Measurements from ENCODE around the gene DSE.

The DSE gene

DNA sequence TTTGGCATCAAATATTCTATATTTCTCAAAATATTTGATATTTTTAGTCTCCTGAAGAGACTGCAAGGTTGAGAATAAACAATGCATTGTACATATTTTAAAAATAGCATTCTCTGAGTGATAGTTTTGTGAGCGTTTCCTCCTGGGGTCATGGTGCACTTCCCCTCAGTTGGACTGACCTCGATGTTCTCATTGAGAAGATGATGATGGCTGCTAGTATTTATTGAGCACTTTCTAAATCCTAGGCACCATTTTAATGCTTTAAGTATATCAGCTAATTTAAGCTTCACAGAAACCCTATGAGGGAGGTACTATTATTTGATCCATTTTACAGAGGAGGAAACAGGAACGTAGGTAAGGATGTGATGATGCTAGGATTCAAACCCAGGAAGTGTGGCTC is 18.2 kb downstream of the DSE start:
- Histone ChIP-seq H3K4me3 (ENCODE audit: insufficient read depth, low read length, poor library complexity, severe bottlenecking) (no peak overlapping the region), H3K79me2 (ENCODE audit: insufficient read depth, low read length) (no peaks in the 10 kb centered on the region), H3F3A (ENCODE audit: insufficient read depth) (no peaks in the 10 kb centered on the region), H2AFZ (ENCODE audit: low read depth, low read length, severe bottlenecking) (no peak overlapping the region), H3K4me2 (ENCODE audit: low read depth, low read length, poor library complexity, severe bottlenecking) (no peak overlapping the region), H3K9ac (ENCODE audit: low read length) (no peak overlapping the region), H3K27me3 (ENCODE audit: low read length) (no peaks in the 10 kb centered on the region), H3K27ac (ENCODE audit: low read depth, low read length) (no peak overlapping the region), H3K9me2 (replicated peaks; ENCODE audit: insufficient read depth, low read length) (no peaks in the 10 kb centered on the region), H3K9me3 (ENCODE audit: insufficient read depth, low read length) (no peaks in the 10 kb centered on the region), H3K36me3 (ENCODE audit: low read length) (no peaks in the 10 kb centered on the region), H4K20me1 (ENCODE audit: low read depth, low read length) (no peaks in the 10 kb centered on the region)
- TF ChIP-seq, protein P1, sequence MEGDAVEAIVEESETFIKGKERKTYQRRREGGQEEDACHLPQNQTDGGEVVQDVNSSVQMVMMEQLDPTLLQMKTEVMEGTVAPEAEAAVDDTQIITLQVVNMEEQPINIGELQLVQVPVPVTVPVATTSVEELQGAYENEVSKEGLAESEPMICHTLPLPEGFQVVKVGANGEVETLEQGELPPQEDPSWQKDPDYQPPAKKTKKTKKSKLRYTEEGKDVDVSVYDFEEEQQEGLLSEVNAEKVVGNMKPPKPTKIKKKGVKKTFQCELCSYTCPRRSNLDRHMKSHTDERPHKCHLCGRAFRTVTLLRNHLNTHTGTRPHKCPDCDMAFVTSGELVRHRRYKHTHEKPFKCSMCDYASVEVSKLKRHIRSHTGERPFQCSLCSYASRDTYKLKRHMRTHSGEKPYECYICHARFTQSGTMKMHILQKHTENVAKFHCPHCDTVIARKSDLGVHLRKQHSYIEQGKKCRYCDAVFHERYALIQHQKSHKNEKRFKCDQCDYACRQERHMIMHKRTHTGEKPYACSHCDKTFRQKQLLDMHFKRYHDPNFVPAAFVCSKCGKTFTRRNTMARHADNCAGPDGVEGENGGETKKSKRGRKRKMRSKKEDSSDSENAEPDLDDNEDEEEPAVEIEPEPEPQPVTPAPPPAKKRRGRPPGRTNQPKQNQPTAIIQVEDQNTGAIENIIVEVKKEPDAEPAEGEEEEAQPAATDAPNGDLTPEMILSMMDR (IDR thresholded peaks at IDR 0.05; ENCODE audit: insufficient read depth, low read length, poor library complexity, severe bottlenecking): no peak
- no peak for TF ChIP-seq EZH2phosphoT487 (conservative IDR thresholded peaks at IDR 0.05; ENCODE audit: low read length)

DNA sequence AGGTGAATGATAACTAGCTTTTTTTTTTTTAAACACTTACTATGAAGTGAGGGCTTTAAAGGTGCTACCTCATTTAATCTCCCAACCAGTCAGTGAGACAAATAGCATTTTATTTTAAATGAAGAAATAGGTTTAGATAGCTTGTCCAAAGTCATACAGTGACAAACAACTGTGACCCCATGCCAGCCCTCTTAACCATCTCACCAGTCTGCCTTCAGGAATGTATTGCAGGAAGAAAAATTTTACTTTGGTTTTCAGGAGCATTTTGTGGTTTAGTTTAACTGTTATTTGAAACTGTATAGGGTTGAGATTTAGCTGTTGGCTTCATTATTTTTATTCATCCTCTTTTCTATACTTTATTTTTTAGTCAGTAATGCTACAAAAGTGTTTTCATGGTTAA is 18.6 kb downstream of the DSE start:
- Histone ChIP-seq H3K9me3 (ENCODE audit: insufficient read depth, low read length) (no peaks in the 10 kb centered on the region), H3K27ac (ENCODE audit: low read depth, low read length) (no peak overlapping the region), H3K4me2 (ENCODE audit: low read depth, low read length, poor library complexity, severe bottlenecking) (no peak overlapping the region), H3K79me2 (ENCODE audit: insufficient read depth, low read length) (no peaks in the 10 kb centered on the region), H3K9ac (ENCODE audit: low read length) (no peak overlapping the region), H4K20me1 (ENCODE audit: low read depth, low read length) (no peaks in the 10 kb centered on the region), H3F3A (ENCODE audit: insufficient read depth) (no peaks in the 10 kb centered on the region), H3K36me3 (ENCODE audit: low read length) (no peaks in the 10 kb centered on the region), H3K4me3 (ENCODE audit: insufficient read depth, low read length, poor library complexity, severe bottlenecking) (no peak overlapping the region), H2AFZ (ENCODE audit: low read depth, low read length, severe bottlenecking) (no peak overlapping the region), H3K27me3 (ENCODE audit: low read length) (no peaks in the 10 kb centered on the region), H3K9me2 (replicated peaks; ENCODE audit: insufficient read depth, low read length) (no peaks in the 10 kb centered on the region)
- TF ChIP-seq, protein P1 (IDR thresholded peaks at IDR 0.05; ENCODE audit: insufficient read depth, low read length, poor library complexity, severe bottlenecking): no peak
- no peak for TF ChIP-seq EZH2phosphoT487 (conservative IDR thresholded peaks at IDR 0.05; ENCODE audit: low read length)

DNA sequence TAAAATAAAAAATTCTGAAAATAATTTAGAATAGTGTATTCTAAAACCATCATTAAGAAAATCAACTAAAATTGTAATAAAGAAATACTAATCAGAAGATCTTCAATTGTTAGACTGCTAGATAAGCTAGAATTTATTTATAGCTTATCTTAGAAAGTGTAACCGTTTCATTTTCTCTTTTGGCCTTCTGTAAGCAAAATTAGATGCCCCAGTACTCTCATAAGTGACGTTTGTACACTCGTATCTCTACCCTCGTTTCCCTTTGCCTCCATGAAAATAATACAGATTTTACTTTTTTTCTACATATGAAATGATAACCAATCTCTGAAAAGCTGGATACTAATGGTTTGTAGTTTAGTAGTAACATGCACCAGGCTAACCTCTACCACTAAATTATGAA is 19.8 kb downstream of the DSE start:
- H3K4me3 ChIP-seq (ENCODE audit: insufficient read depth, low read length, poor library complexity, severe bottlenecking): no peak overlapping the region
- H3K4me2 ChIP-seq (ENCODE audit: low read depth, low read length, poor library complexity, severe bottlenecking): no peak overlapping the region

More for the DNA sequence above, 19.8 kb downstream of the DSE start:
- Histone ChIP-seq H4K20me1 (ENCODE audit: low read depth, low read length) (no peaks in the 10 kb centered on the region), H3K79me2 (ENCODE audit: insufficient read depth, low read length) (no peaks in the 10 kb centered on the region), H3K9ac (ENCODE audit: low read length) (no peak overlapping the region), H3K27ac (ENCODE audit: low read depth, low read length) (no peak overlapping the region), H2AFZ (ENCODE audit: low read depth, low read length, severe bottlenecking) (no peak overlapping the region), H3K9me2 (replicated peaks; ENCODE audit: insufficient read depth, low read length) (no peaks in the 10 kb centered on the region), H3K9me3 (ENCODE audit: insufficient read depth, low read length) (no peaks in the 10 kb centered on the region), H3K36me3 (ENCODE audit: low read length) (no peaks in the 10 kb centered on the region), H3K27me3 (ENCODE audit: low read length) (no peaks in the 10 kb centered on the region), H3F3A (ENCODE audit: insufficient read depth) (no peaks in the 10 kb centered on the region)
- TF ChIP-seq, protein P1 (IDR thresholded peaks at IDR 0.05; ENCODE audit: insufficient read depth, low read length, poor library complexity, severe bottlenecking): no peak
- TF ChIP-seq EZH2phosphoT487 (conservative IDR thresholded peaks at IDR 0.05; ENCODE audit: low read length): no peak
